Measurements from ENCODE around the gene DNAI1. TPM values are rescaled to one million over a fixed set of nuclear protein-coding genes. Genes with fewer than 3 reads are reported as not detected.

DNAI1 gene
- total and polyA plus RNA-seq, 2 of the 4 experiments (the other 2 are of a cell fraction): not detected

DNA sequence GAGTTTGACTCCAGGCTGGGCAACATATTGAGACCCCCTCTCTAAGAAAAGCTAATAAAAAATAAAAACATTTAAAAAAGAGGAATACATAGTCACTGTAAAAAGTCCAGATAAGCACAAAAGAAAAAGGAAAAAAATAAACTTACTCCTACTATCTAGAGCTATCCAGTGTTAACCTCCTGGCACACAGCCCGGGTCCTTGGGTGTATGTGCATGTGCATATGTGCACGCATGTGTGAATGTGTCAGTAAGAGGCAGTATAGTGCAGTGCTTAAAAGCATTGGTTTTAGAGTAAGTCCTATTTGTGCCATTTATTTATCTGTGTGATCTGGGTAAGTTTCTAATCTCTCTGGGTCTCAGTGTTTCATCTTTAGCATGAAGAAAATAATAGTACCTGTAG, 26.9 kb upstream of the DNAI1 start:
- Histone ChIP-seq H3K4me2 (ENCODE audit: low read depth, low read length) (no peak overlapping the region), H3K23ac (ENCODE audit: low read depth, low read length) (no peak overlapping the region), H2AK9ac (replicated peaks; ENCODE audit: low read depth, low read length, poor library complexity) (no peak overlapping the region), H4K8ac (ENCODE audit: low read depth in 2 of 2, low read length in 2 of 2) (no peak overlapping the region), H3K9me3 (ENCODE audit: control insufficient read depth, insufficient read depth, low read length) (no peaks in the 10 kb centered on the region), H3K4me1 (ENCODE audit: control insufficient read depth, insufficient read depth, low read length) (peaks cover 4% of the 10 kb centered on the region), H3K56ac (ENCODE audit: extremely low read depth, insufficient read depth, low read length) (no peak overlapping the region), H4K91ac (ENCODE audit: insufficient read depth, low read depth, low read length) (no peak overlapping the region), H3K79me1 (ENCODE audit: low read depth in 1 of 2, low read length in 2 of 2) (peaks cover 34 to 47% of the 10 kb centered on the region in 2 experiments), H3K27ac (ENCODE audit: insufficient read depth, low read length) (no peak overlapping the region), H3K36me3 (ENCODE audit: control insufficient read depth, insufficient read depth, low read length) (no peaks in the 10 kb centered on the region), H3K9me1 (ENCODE audit: insufficient read depth, low read length) (peaks cover 15% of the 10 kb centered on the region; the same call in 1 of the 2 replicates), H2BK20ac (ENCODE audit: low read depth, low read length) (no peak overlapping the region), H2BK120ac (ENCODE audit: low read depth, low read length) (no peak overlapping the region), H4K5ac (ENCODE audit: low read depth, low read length) (no peak overlapping the region), H4K20me1 (ENCODE audit: insufficient read depth, low read length) (peaks cover 60% of the 10 kb centered on the region), H3K18ac (ENCODE audit: low read depth, low read length) (no peak overlapping the region), H3K14ac (replicated peaks; ENCODE audit: low read depth, low read length) (no peak overlapping the region), H2AK5ac (ENCODE audit: low read depth, low read length) (no peak overlapping the region), H2AFZ (replicated peaks; ENCODE audit: low read length, poor library complexity) (no peak overlapping the region), H2BK15ac (ENCODE audit: low read depth, low read length) (no peak overlapping the region), H3K4me3 (ENCODE audit: insufficient read depth, low read depth, low read length) (no peak overlapping the region), H2BK5ac (ENCODE audit: low read depth, low read length, poor library complexity, severe bottlenecking) (no peak overlapping the region), H3K4ac (ENCODE audit: low read depth, low read length) (no peak overlapping the region), H3K27me3 (ENCODE audit: control insufficient read depth, insufficient read depth, low read length) (no peaks in the 10 kb centered on the region), H3K9ac (ENCODE audit: low read depth, low read length) (no peak overlapping the region)
- dilution Hi-C loops (cut with HindIII; ENCODE audit: low sequenced_read_pairs, unreplicated experiment): no loop called here
- BruUV-seq (replicated peaks): no TSS peak
- ATAC-seq (ENCODE audit: low read depth): no peak
- intact Hi-C loops (cut with micrococcal nuclease): loop anchor here (1.0 kb wide), 1 partner anchor 63 kb away; no protein-coding TSS in a partner anchor
- POLR2A ChIA-PET (ENCODE audit: unreplicated experiment): no interaction called here
- DNase-seq: no peak
- in situ Hi-C loops (cut with MboI; ENCODE audit: low sequenced_read_pairs): loop anchor here (10.0 kb wide), 2 partner anchors 63 to 173 kb away; no protein-coding TSS in a partner anchor
- WGBS, 2 experiments (ENCODE audit: extremely low coverage in 2 of 2, insufficient read length in 1 of 2): no CpG with 5 or more reads among the region's 2 CpGs
- CTCF ChIA-PET: interaction anchor here (0.6 to 1.3 kb wide), 3 partner anchors 28 to 902 kb away, joined by 3 to 4 read pairs (median 3); no protein-coding TSS in a partner anchor
- TF ChIP-seq, protein P1, sequence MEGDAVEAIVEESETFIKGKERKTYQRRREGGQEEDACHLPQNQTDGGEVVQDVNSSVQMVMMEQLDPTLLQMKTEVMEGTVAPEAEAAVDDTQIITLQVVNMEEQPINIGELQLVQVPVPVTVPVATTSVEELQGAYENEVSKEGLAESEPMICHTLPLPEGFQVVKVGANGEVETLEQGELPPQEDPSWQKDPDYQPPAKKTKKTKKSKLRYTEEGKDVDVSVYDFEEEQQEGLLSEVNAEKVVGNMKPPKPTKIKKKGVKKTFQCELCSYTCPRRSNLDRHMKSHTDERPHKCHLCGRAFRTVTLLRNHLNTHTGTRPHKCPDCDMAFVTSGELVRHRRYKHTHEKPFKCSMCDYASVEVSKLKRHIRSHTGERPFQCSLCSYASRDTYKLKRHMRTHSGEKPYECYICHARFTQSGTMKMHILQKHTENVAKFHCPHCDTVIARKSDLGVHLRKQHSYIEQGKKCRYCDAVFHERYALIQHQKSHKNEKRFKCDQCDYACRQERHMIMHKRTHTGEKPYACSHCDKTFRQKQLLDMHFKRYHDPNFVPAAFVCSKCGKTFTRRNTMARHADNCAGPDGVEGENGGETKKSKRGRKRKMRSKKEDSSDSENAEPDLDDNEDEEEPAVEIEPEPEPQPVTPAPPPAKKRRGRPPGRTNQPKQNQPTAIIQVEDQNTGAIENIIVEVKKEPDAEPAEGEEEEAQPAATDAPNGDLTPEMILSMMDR (conservative IDR thresholded peaks at IDR 0.05; ENCODE audit: low read depth, low read length): no peak
- TF ChIP-seq RAD21 (IDR thresholded peaks at IDR 0.05; ENCODE audit: low read length) (no peak), CHD1 (IDR thresholded peaks at IDR 0.05; ENCODE audit: low read depth, low read length) (no peak), NFE2L2 (IDR thresholded peaks at IDR 0.05; ENCODE audit: low read depth, low read length) (no peak), RCOR1 (IDR thresholded peaks at IDR 0.05; ENCODE audit: insufficient replicate concordance, low read length) (no peak), CEBPB (IDR thresholded peaks at IDR 0.05; ENCODE audit: low read depth, low read length) (no peak), RFX5 (IDR thresholded peaks at IDR 0.05; ENCODE audit: low read depth, low read length) (no peak), MAFK (IDR thresholded peaks at IDR 0.05; ENCODE audit: low read depth, low read length) (no peak), POLR2A (IDR thresholded peaks at IDR 0.05; ENCODE audit: low read depth, low read length) (no peak), BHLHE40 (IDR thresholded peaks at IDR 0.05; ENCODE audit: low read depth, low read length) (no peak), MXI1 (IDR thresholded peaks at IDR 0.05; ENCODE audit: borderline replicate concordance, low read depth, low read length) (no peak)
- TF ChIP-seq, protein P2, sequence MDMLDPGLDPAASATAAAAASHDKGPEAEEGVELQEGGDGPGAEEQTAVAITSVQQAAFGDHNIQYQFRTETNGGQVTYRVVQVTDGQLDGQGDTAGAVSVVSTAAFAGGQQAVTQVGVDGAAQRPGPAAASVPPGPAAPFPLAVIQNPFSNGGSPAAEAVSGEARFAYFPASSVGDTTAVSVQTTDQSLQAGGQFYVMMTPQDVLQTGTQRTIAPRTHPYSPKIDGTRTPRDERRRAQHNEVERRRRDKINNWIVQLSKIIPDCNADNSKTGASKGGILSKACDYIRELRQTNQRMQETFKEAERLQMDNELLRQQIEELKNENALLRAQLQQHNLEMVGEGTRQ (IDR thresholded peaks at IDR 0.05; ENCODE audit: low read depth, low read length): no peak
- TF ChIP-seq, protein P3, sequence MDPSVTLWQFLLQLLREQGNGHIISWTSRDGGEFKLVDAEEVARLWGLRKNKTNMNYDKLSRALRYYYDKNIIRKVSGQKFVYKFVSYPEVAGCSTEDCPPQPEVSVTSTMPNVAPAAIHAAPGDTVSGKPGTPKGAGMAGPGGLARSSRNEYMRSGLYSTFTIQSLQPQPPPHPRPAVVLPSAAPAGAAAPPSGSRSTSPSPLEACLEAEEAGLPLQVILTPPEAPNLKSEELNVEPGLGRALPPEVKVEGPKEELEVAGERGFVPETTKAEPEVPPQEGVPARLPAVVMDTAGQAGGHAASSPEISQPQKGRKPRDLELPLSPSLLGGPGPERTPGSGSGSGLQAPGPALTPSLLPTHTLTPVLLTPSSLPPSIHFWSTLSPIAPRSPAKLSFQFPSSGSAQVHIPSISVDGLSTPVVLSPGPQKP (IDR thresholded peaks at IDR 0.05; ENCODE audit: borderline replicate concordance, low read depth, low read length): no peak

Measured in IMR-90 (cell line).